H54 (cell line): ENCODE results near the gene SLC66A1.

ENCODE experiments used
- DNase-seq: peaks from one replicate; pipeline ENCODE4 v3.0.0; 2011; ENCODE audit warnings: low spot score, mixed read lengths; ENCODE audit not compliant: insufficient read length
- FAIRE-seq: peaks from 3 replicates; lab custom pipeline; 2011; peaks lifted over from hg19 to GRCh38; lab: Jason Lieb, UNC
- POLR2A ChIP-seq: IDR thresholded peaks from 2 replicates; pipeline ENCODE4 v1.6.1; 2011; ENCODE audit warnings: low read depth, mild to moderate bottlenecking, low read length

Gene SLC66A1

DNA sequence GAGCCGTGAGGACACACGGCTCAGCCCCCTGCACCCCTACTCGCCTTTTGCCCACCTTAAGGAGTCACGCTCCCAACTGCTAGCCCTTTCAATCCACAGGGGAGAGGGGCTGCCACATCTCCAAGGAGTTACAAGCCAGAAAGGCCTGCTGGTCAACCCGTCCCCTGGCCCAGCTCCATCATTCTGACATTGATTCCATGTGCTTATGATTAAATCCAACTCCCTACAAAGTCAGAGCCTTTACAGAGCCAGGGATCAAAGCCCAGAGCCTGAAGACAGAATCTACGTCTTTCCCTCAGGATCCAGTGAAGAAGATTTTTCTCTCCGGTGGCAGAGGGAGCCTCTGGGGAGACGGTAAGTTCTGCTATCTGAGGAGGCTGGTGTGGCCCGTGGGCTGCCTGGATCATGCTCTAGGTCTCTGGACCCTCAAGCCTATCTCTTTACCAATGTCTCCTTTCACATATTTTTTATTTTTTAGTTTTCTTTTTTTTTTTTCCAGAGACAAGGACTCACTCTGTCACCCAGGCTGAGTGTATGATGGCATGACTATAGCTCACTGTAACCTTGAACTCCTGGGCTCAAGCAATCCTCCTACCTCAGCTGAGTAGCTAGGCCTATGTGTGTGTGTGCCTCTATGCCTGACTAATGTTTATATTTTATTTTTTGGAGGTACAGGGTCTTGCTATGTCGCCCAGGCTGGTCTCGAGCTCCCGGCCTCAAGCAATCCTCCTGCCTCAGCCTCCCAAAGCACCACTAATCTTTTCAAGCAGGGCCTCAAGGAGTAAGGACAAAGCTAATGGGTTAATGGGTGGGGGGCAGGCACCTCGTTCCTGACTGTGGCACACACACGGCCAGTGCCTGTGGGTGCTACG lies 61.3 kb downstream of the SLC66A1 start:
- no peak for FAIRE-seq
- no peak for TF ChIP-seq POLR2A
- no peak for DNase-seq

DNA sequence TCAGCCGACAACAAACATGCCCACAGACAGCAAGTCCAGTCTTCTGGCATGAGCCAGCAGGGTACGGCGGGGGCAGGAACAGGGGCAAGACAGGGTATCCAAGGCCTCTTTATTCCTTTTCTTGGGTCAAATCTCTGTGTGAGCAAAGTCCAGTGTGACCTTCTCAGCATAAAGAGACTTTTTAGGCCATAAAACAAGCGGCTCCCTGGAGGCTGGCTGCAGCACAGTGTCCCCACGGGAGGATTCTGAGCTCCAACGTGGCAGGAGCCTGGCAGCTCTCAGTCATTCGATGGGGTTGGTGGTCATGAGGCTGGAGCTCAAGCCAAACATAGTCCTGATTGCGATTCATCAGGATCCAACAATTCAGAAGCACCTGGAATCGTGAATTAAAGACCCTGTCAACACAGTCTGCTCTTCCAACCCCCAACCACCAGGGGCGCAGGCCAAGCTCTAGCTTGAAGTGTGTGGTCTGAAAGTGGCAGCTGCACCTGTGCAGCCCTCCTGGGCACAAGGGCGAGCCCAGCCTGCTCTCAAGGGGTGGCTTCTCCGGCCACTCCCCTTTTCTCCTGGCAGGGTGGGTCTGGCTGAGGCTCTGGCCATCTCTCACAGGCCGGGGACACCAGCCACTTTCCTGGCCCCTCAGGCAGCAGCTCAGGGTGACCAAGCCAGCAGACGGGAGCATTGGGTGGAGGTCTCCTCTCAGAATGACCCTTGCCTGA lies 62.1 kb downstream of the SLC66A1 start:
- no peak for DNase-seq
- no peak for TF ChIP-seq POLR2A
- FAIRE-seq, result no peak

GRCh38 chr1:19374926-19375325 lies 62.8 kb downstream of the SLC66A1 start:
- DNase-seq (no peak), FAIRE-seq (no peak)
- no peak for TF ChIP-seq POLR2A

DNA sequence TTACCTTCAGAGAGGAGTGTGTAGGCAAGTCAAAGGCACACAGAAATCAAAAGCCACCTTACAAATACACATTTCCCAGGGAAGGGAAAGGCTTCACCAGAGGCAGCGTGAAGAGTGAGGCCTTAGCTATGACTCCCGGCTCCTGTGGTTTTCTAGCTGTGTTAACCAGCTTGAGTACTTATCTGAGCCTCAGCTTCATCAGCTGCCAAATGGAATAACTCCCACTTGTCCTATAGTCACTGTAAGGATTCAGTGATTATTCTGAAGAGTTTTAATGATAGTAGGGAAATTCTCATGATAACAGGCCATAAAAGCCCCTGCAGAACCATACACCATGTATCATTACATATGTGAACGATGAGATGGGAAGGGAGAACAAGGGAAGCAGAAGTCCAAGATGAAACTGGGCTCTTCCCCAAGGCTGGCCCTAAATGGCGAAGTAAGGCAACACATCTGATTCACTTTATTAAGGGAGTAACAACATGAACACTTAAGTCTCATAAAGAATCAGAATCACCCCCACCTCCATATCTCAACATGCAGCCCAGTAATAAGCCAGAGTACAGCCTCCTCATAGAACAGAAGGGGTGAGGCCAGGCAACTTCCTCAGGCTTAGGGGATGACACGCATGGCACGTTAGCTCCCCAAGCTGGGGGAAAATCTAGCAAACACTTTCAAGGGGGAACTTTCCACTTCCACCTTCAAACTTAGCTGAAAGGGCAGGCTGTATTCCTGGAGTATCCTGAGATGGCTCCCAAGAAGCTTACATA lies 63.7 kb downstream of the SLC66A1 start:
- no peak for TF ChIP-seq POLR2A
- FAIRE-seq (no peak), DNase-seq (no peak)

DNA sequence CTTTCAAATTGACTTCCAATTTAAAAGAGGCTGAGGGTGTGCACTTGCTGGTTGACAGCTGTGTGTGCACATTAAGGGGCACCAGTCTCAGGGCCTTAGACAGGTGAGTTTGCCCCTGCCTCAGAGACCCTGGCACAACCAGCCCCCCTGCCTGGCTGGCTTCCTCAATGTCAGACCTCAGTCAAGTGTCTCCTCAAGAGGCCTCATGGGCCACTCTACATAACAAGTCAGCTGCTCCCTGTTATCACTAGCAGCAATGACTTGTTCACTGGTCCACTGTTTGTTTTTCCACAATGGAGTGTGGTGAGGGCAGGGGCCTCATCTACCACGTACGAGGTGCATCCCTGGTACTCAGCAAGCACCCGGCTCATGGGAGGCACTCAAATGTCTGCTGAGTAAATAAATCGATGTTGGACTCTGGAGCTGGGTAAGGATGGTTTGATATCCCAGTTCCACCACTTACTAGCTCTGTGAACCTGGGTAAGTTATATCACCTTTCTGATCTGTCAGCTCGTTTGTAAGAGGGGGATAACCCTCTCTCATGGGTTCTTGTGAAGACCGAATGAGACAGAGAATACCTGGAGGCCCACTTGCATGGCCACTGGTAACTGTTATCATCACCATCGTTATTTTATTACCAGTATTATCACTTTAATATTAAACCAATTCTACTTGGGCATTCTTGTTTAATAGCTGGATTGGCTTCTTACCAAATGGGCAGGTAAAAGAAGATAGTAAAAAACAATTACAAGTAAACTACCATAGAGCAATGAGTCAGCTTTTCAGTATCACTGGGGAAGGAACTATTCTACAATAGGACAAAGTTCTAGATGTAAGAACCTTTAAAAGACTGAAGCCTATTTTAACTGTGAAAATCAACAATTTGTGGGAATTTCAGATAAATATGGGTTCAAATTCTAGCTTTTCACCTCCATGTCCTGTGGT lies 64.6 kb downstream of the SLC66A1 start:
- TF ChIP-seq POLR2A, result no peak
- DNase-seq, result no peak
- no peak for FAIRE-seq

- FAIRE-seq, result no peak
- no peak for DNase-seq
These were observed 65.9 kb downstream of the SLC66A1 start for GRCh38 chr1:19377812-19378718.

More at GRCh38 chr1:19377812-19378718, 65.9 kb downstream of the SLC66A1 start:
- TF ChIP-seq POLR2A, result no peak
